CD4-positive, alpha-beta memory T cell (primary cell): ENCODE results near the gene TP63. TPM values are rescaled to one million over a fixed set of nuclear protein-coding genes. Genes with fewer than 3 reads are reported as not detected.
A peak's percentile ranks its signal among the peaks of the same experiment; 100 is the strongest.

ENCODE experiments used
- CTCF ChIA-PET: fragments of 350-600 bp; sonication (Branson Sonifier 250); formaldehyde crosslinking; loops from one replicate; lab custom pipeline; 2021; ENCODE audit warnings: inconsistent platforms; ENCODE audit not compliant: partially characterized antibody; lab: Charles Lee
- POLR2A ChIA-PET: fragments of 350-600 bp; sonication (Branson Sonifier 250); formaldehyde crosslinking; loops from one replicate; lab custom pipeline; 2021; ENCODE audit not compliant: partially characterized antibody; lab: Charles Lee
- DNase-seq, 5 donors: peaks; one replicate each; pipeline versions ENCODE4 v3.0.0 to v3.0.0-alpha.2; 2020 to 2022; ENCODE audit warnings: mixed read lengths in 1 of 5
- H3K27ac ChIP-seq: one replicate; pipeline ENCODE4 v1.7.0; 2013; ENCODE audit warnings: low read depth, low read length
- H3K27me3 ChIP-seq: 2 replicates; pipeline ENCODE4 v1.7.0; 2013; ENCODE audit warnings: mild to moderate bottlenecking, low read length, moderate library complexity; ENCODE audit not compliant: insufficient read depth
- H3K36me3 ChIP-seq: 2 replicates; pipeline ENCODE4 v1.7.0; 2013; ENCODE audit warnings: mild to moderate bottlenecking, low read length, moderate library complexity; ENCODE audit not compliant: insufficient read depth
- H3K4me1 ChIP-seq: 2 replicates; pipeline ENCODE4 v1.7.0; 2013; ENCODE audit warnings: mild to moderate bottlenecking, low read length, moderate library complexity; ENCODE audit not compliant: insufficient read depth
- H3K4me3 ChIP-seq, 2 donors: one replicate each; pipeline ENCODE4 v1.7.0; 2013; ENCODE audit warnings: low read length in 2 of 2, mild to moderate bottlenecking in 1 of 2
- H3K9me3 ChIP-seq, 2 donors: one replicate each; pipeline ENCODE4 v1.7.0; 2013; ENCODE audit warnings: low read length in 2 of 2, control low read depth in 1 of 2; ENCODE audit not compliant: control insufficient read depth in 1 of 2
- H3K27ac Mint-ChIP-seq, 7 donors: one replicate each; pipeline ENCODE4 v1.8.0; 2020 to 2021; ENCODE audit warnings: mixed read lengths in 7 of 7, mild to moderate bottlenecking in 6 of 7, inconsistent platforms in 3 of 7, moderate library complexity in 3 of 7
- H3K27me3 Mint-ChIP-seq, 2 donors: one replicate each; pipeline ENCODE4 v1.8.0; 2020 to 2021; ENCODE audit warnings: mixed read lengths in 2 of 2
- H3K36me3 Mint-ChIP-seq, 2 donors: one replicate each; pipeline ENCODE4 v1.8.0; 2020 to 2021; ENCODE audit warnings: mixed read lengths in 2 of 2, inconsistent platforms in 1 of 2, mild to moderate bottlenecking in 1 of 2
- H3K4me1 Mint-ChIP-seq, 4 donors: one replicate each; pipeline ENCODE4 v1.8.0; 2020 to 2021; ENCODE audit warnings: mixed read lengths in 4 of 4, mild to moderate bottlenecking in 1 of 4
- H3K4me3 Mint-ChIP-seq, 8 donors: one replicate each; pipeline ENCODE4 v1.8.0; 2020 to 2021; ENCODE audit warnings: mixed read lengths in 8 of 8, mild to moderate bottlenecking in 7 of 8, moderate library complexity in 6 of 8, inconsistent platforms in 3 of 8
- H3K9me3 Mint-ChIP-seq, 8 donors: one replicate each; pipeline ENCODE4 v1.8.0; 2020 to 2021; ENCODE audit warnings: mixed read lengths in 8 of 8, mild to moderate bottlenecking in 5 of 8, inconsistent platforms in 3 of 8, moderate library complexity in 1 of 8
- intact Hi-C: fragments of 100-400 bp; cut with micrococcal nuclease; formaldehyde crosslinking; loops from one replicate; pipeline ENCODE4 v1.15.1; 2023
- polyA plus RNA-seq, 2 donors: library from polyadenylated mRNA; unstranded; fragments of 300-500 nt; fragmentation: Illumina TruSeq; gene quantifications; one replicate each; pipeline ENCODE4 v1.2.3, GENCODE V29; 2021
- total RNA-seq, 2 experiments: library from RNA; stranded (reverse); gene quantifications; one replicate each; pipeline ENCODE4 v1.2.3, GENCODE V29; 2021

The TP63 gene
- total and polyA plus RNA-seq, 4 experiments from 2014 or later: 0.25 to 0.64 (median 0.55) TPM; not detected in 1

GRCh38 chr3:189625071-189625470, 6.1 kb upstream of the TP63 start:
- H3K4me3 ChIP-seq: no peak overlapping the region
- no peak overlapping the region for H3K27ac ChIP-seq
- Mint-ChIP-seq H3K36me3 (no peaks in the 10 kb centered on the region), H3K27me3 (no peaks in the 10 kb centered on the region), H3K27ac (no peak overlapping the region), H3K4me3 (no peak overlapping the region), H3K4me1 (peaks cover under 1 to 3% (median 2%) of the 10 kb centered on the region in 4 donors), H3K9me3 (peaks cover 0 to 1% (median 0%) of the 10 kb centered on the region in 8 donors)
- POLR2A ChIA-PET: no interaction called here
- CTCF ChIA-PET: no interaction called here
- no peaks in the 10 kb centered on the region for H3K27me3 ChIP-seq
- H3K4me1 ChIP-seq: peaks cover 3% of the 10 kb centered on the region
- DNase-seq: no peak
- no peaks in the 10 kb centered on the region for H3K9me3 ChIP-seq
- intact Hi-C loops: no loop called here
- H3K36me3 ChIP-seq: no peaks in the 10 kb centered on the region

- H3K27me3 Mint-ChIP-seq: no peaks in the 10 kb centered on the region
- Histone ChIP-seq H3K4me3 (no peak overlapping the region), H3K27ac (no peak overlapping the region), H3K27me3 (no peaks in the 10 kb centered on the region), H3K4me1 (peaks cover 5% of the 10 kb centered on the region), H3K36me3 (no peaks in the 10 kb centered on the region), H3K9me3 (no peaks in the 10 kb centered on the region)
- H3K4me3 Mint-ChIP-seq: no peak overlapping the region
- peaks cover 0 to 1% (median 0%) of the 10 kb centered on the region in 8 donors for H3K9me3 Mint-ChIP-seq
- ChIA-PET CTCF (no interaction called here), POLR2A (no interaction called here)
- H3K4me1 Mint-ChIP-seq: peaks cover 4 to 8% (median 6%) of the 10 kb centered on the region in 4 donors
- no peak overlapping the region for H3K27ac Mint-ChIP-seq
- H3K36me3 Mint-ChIP-seq: no peaks in the 10 kb centered on the region
- no peak for DNase-seq
- intact Hi-C loops: no loop called here
These were observed 5.6 kb upstream of the TP63 start for GRCh38 chr3:189625572-189625971.

- intact Hi-C loops: no loop called here
- Mint-ChIP-seq H3K27me3 (no peaks in the 10 kb centered on the region), H3K36me3 (no peaks in the 10 kb centered on the region), H3K4me1 (peaks cover 9 to 15% (median 12%) of the 10 kb centered on the region in 4 donors), H3K27ac (no peak overlapping the region), H3K9me3 (peaks cover 0 to 1% (median 0%) of the 10 kb centered on the region in 8 donors), H3K4me3 (no peak overlapping the region)
- Histone ChIP-seq H3K36me3 (no peaks in the 10 kb centered on the region), H3K27ac (no peak overlapping the region), H3K4me1 (peaks cover 5% of the 10 kb centered on the region), H3K4me3 (no peak overlapping the region), H3K27me3 (no peaks in the 10 kb centered on the region), H3K9me3 (no peaks in the 10 kb centered on the region)
- ChIA-PET CTCF (interaction anchor here (1.1 kb wide), 1 partner anchor 13 kb away, joined by 3 read pairs; no protein-coding TSS in a partner anchor), POLR2A (no interaction called here)
- no peak for DNase-seq
These were observed 4.9 kb upstream of the TP63 start for GRCh38 chr3:189626286-189626685.

GRCh38 chr3:189629803-189630455, 1.3 kb upstream of the TP63 start:
- peak overlapping the region in 1 of 7 donors; percentile 45 for H3K27ac Mint-ChIP-seq
- no peak for DNase-seq
- ChIA-PET POLR2A (no interaction called here), CTCF (interaction anchor here (1.0 kb wide), 1 partner anchor 357 kb away, joined by 3 read pairs; no protein-coding TSS in a partner anchor)
- H3K36me3 Mint-ChIP-seq: no peaks in the 10 kb centered on the region
- H3K9me3 Mint-ChIP-seq: peaks cover 0 to 1% (median 0%) of the 10 kb centered on the region in 8 donors
- peak overlapping the region in 7 of 8 donors; percentile 7 to 71 (median 57) for H3K4me3 Mint-ChIP-seq
- Histone ChIP-seq H3K36me3 (no peaks in the 10 kb centered on the region), H3K27me3 (no peaks in the 10 kb centered on the region), H3K4me3 (no peak overlapping the region), H3K4me1 (peaks cover 5% of the 10 kb centered on the region), H3K27ac (no peak overlapping the region), H3K9me3 (no peaks in the 10 kb centered on the region)
- intact Hi-C loops: no loop called here
- peaks cover 12 to 27% (median 16%) of the 10 kb centered on the region in 4 donors for H3K4me1 Mint-ChIP-seq
- no peaks in the 10 kb centered on the region for H3K27me3 Mint-ChIP-seq

GRCh38 chr3:189630767-189631372, 319 bp upstream of the TP63 start:
- Mint-ChIP-seq H3K4me3 (peak overlapping the region; percentile 3 to 73 (median 65)), H3K4me1 (peaks cover 12 to 27% (median 16%) of the 10 kb centered on the region in 4 donors), H3K27me3 (no peaks in the 10 kb centered on the region), H3K36me3 (no peaks in the 10 kb centered on the region), H3K9me3 (no peaks in the 10 kb centered on the region), H3K27ac (peak overlapping the region in 5 of 7 donors; percentile 36 to 71 (median 58))
- POLR2A ChIA-PET: no interaction called here
- no peak overlapping the region for H3K4me3 ChIP-seq
- no peak overlapping the region for H3K27ac ChIP-seq
- H3K27me3 ChIP-seq: no peaks in the 10 kb centered on the region
- peaks cover 5% of the 10 kb centered on the region for H3K4me1 ChIP-seq
- intact Hi-C loops: no loop called here
- H3K36me3 ChIP-seq: no peaks in the 10 kb centered on the region
- no peaks in the 10 kb centered on the region for H3K9me3 ChIP-seq
- peak in 4 of 5 donors; percentile 4 to 23 (median 12) for DNase-seq
- CTCF ChIA-PET: no interaction called here

GRCh38 chr3:189631409-189631808, 220 bp downstream of the TP63 start:
- Mint-ChIP-seq H3K27ac (no peak overlapping the region), H3K4me1 (peaks cover 12 to 27% (median 16%) of the 10 kb centered on the region in 4 donors), H3K36me3 (no peaks in the 10 kb centered on the region), H3K9me3 (no peaks in the 10 kb centered on the region), H3K4me3 (peak overlapping the region in 3 of 8 donors; percentile 71 to 73 (median 72)), H3K27me3 (no peaks in the 10 kb centered on the region)
- H3K27me3 ChIP-seq: no peaks in the 10 kb centered on the region
- ChIA-PET CTCF (no interaction called here), POLR2A (no interaction called here)
- H3K9me3 ChIP-seq: no peaks in the 10 kb centered on the region
- no peaks in the 10 kb centered on the region for H3K36me3 ChIP-seq
- DNase-seq: no peak
- no peak overlapping the region for H3K4me3 ChIP-seq
- H3K27ac ChIP-seq: no peak overlapping the region
- peaks cover 5% of the 10 kb centered on the region for H3K4me1 ChIP-seq
- intact Hi-C loops: no loop called here

GRCh38 chr3:189632242-189632641, 1.1 kb downstream of the TP63 start:
- Mint-ChIP-seq H3K27me3 (no peaks in the 10 kb centered on the region), H3K9me3 (no peaks in the 10 kb centered on the region), H3K4me3 (peak overlapping the region in 3 of 8 donors; percentile 5 to 49 (median 25)), H3K36me3 (no peaks in the 10 kb centered on the region), H3K4me1 (peaks cover 12 to 27% (median 16%) of the 10 kb centered on the region in 4 donors), H3K27ac (peak overlapping the region in 3 of 7 donors; percentile 41 to 69 (median 48))
- Histone ChIP-seq H3K36me3 (no peaks in the 10 kb centered on the region), H3K4me3 (no peak overlapping the region), H3K9me3 (no peaks in the 10 kb centered on the region), H3K27me3 (no peaks in the 10 kb centered on the region), H3K4me1 (peaks cover 5% of the 10 kb centered on the region), H3K27ac (no peak overlapping the region)
- no peak for DNase-seq
- ChIA-PET POLR2A (no interaction called here), CTCF (no interaction called here)
- intact Hi-C loops: no loop called here
